ENCODE results near the gene ABCC2.
"Not testable (repeated sequence)": the region's sequence is repeated elsewhere in the genome, so short reads cannot be mapped to it uniquely, and the experiment has no call there.

ABCC2 gene

GRCh38 chr10:99782447-99783286, at the start of gene ABCC2:
Gene ABCC2, plus strand, starts transcription at chr10:99782640. Its CDS starts 205 bp downstream, at chr10:99782845.
- DNase-seq (ENCODE audit: low spot score): no peak

GRCh38 chr10:99733366-99733765, 49.1 kb upstream of the ABCC2 start:
- no peak for DNase-seq (ENCODE audit: low spot score)

- not testable (repeated sequence) for DNase-seq (ENCODE audit: low spot score)
These were observed 48.3 kb upstream of the ABCC2 start for GRCh38 chr10:99734111-99734510.

GRCh38 chr10:99740260-99740659, 42.2 kb upstream of the ABCC2 start:
- no peak for DNase-seq (ENCODE audit: low spot score)

- no peak for DNase-seq (ENCODE audit: low spot score)
These were observed 41.4 kb upstream of the ABCC2 start for GRCh38 chr10:99740933-99741559.

GRCh38 chr10:99742254-99742653, 40.2 kb upstream of the ABCC2 start:
- DNase-seq (ENCODE audit: low spot score): no peak

- no peak for DNase-seq (ENCODE audit: low spot score)
These were observed 39.7 kb upstream of the ABCC2 start for GRCh38 chr10:99742701-99743100.

GRCh38 chr10:99743841-99744240, 38.6 kb upstream of the ABCC2 start:
- no peak for DNase-seq (ENCODE audit: low spot score)

- DNase-seq (ENCODE audit: low spot score): not testable (repeated sequence)
These were observed 36.3 kb upstream of the ABCC2 start for GRCh38 chr10:99746166-99746565.

- DNase-seq (ENCODE audit: low spot score): no peak
These were observed 33.5 kb upstream of the ABCC2 start for GRCh38 chr10:99748823-99749451.

GRCh38 chr10:99750641-99751040, 31.8 kb upstream of the ABCC2 start:
- DNase-seq (ENCODE audit: low spot score): no peak

GRCh38 chr10:99754670-99755069, 27.8 kb upstream of the ABCC2 start:
- DNase-seq (ENCODE audit: low spot score): no peak

GRCh38 chr10:99756159-99756558, 26.3 kb upstream of the ABCC2 start:
- no peak for DNase-seq (ENCODE audit: low spot score)

- DNase-seq (ENCODE audit: low spot score): no peak
These were observed 24.1 kb upstream of the ABCC2 start for GRCh38 chr10:99758211-99758891.

- no peak for DNase-seq (ENCODE audit: low spot score)
These were observed 22.1 kb upstream of the ABCC2 start for GRCh38 chr10:99760321-99760720.

GRCh38 chr10:99761365-99761764, 21.1 kb upstream of the ABCC2 start:
- DNase-seq (ENCODE audit: low spot score): no peak

- no peak for DNase-seq (ENCODE audit: low spot score)
These were observed 16.7 kb upstream of the ABCC2 start for GRCh38 chr10:99765672-99766301.

GRCh38 chr10:99766302-99766681, 16.1 kb upstream of the ABCC2 start:
- no peak for DNase-seq (ENCODE audit: low spot score)

GRCh38 chr10:99767901-99768300, 14.5 kb upstream of the ABCC2 start:
- no peak for DNase-seq (ENCODE audit: low spot score)

GRCh38 chr10:99768556-99768955, 13.9 kb upstream of the ABCC2 start:
- DNase-seq (ENCODE audit: low spot score): no peak

GRCh38 chr10:99769706-99770105, 12.7 kb upstream of the ABCC2 start:
- DNase-seq (ENCODE audit: low spot score): no peak

GRCh38 chr10:99770408-99771045, 11.9 kb upstream of the ABCC2 start:
- no peak for DNase-seq (ENCODE audit: low spot score)

Data from hematopoietic multipotent progenitor cell treated with erythropoietin and hydrocortisone succinate and interleukin-3 and kit ligand, for 15 days (in vitro differentiated cells).